Endothelial cell (in vitro differentiated cells): ENCODE data around the gene AZIN2. TPM values are rescaled to one million over a fixed set of nuclear protein-coding genes. Genes with fewer than 3 reads are reported as not detected.
A peak's percentile ranks its signal among the peaks of the same experiment; 100 is the strongest.

Source experiments
- DNase-seq: peaks from one replicate; pipeline ENCODE4 v3.0.0; 2021; ENCODE audit warnings: low spot score
- H3K27ac Mint-ChIP-seq: one replicate; pipeline ENCODE4 v1.8.0; 2021; ENCODE audit warnings: mixed read lengths, inconsistent platforms; ENCODE audit not compliant: unreplicated experiment
- H3K27me3 Mint-ChIP-seq: one replicate; pipeline ENCODE4 v1.8.0; 2021; ENCODE audit warnings: mild to moderate bottlenecking, moderate library complexity, mixed read lengths, inconsistent platforms; ENCODE audit not compliant: unreplicated experiment
- H3K36me3 Mint-ChIP-seq: one replicate; pipeline ENCODE4 v1.8.0; 2021; ENCODE audit warnings: mild to moderate bottlenecking, low read depth, mixed read lengths, inconsistent platforms; ENCODE audit not compliant: unreplicated experiment
- H3K4me1 Mint-ChIP-seq: one replicate; pipeline ENCODE4 v1.8.0; 2021; ENCODE audit warnings: mild to moderate bottlenecking, mixed read lengths, inconsistent platforms; ENCODE audit not compliant: unreplicated experiment
- H3K4me3 Mint-ChIP-seq: one replicate; pipeline ENCODE4 v1.8.0; 2021; ENCODE audit warnings: mild to moderate bottlenecking, mixed read lengths, inconsistent platforms; ENCODE audit not compliant: unreplicated experiment
- H3K9me3 Mint-ChIP-seq: one replicate; pipeline ENCODE4 v1.8.0; 2021; ENCODE audit warnings: mixed read lengths, inconsistent platforms; ENCODE audit not compliant: unreplicated experiment
- total RNA-seq: library from RNA; stranded (reverse); fragmentation: NEBNext Ultra II Directional; extraction: Animal tissue kit (Norgen Biotek cat#: 25700); gene quantifications from one replicate; pipeline ENCODE4 v1.2.1, GENCODE V29; 2021; ENCODE audit not compliant: unreplicated experiment
- TF ChIP-seq, protein P1 (sequence below): fragments of 200-600 bp; sonication (generic); IDR thresholded peaks from one replicate; pipeline ENCODE4 v1.5.0; 2021; ENCODE audit warnings: antibody characterized with exemption; ENCODE audit not compliant: unreplicated experiment

Gene AZIN2
- total RNA-seq, 1 donor from 2014 or later: 1.4 TPM

DNA sequence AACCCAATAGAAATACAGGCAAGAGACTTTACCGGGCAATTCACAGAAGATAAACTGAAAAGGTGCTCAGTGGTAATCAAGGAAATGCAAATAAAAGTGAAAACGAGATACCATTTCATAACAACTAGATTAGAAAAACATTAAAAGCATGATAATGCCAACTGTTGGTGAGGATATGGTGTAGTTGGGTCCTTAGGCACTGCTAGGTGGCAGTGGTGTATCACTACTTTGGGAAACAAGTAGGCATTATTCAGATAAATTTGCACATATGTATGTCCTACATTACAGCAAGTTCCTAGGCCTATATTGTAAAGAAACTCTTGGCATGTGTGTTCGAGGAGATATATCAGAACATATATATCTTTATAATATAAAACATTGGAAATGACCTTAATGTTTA is 31.0 kb downstream of the AZIN2 start:
- DNase-seq: no peak
- no peak overlapping the region for H3K27ac Mint-ChIP-seq
- no peaks in the 10 kb centered on the region for H3K36me3 Mint-ChIP-seq
- no peaks in the 10 kb centered on the region for H3K4me1 Mint-ChIP-seq
- H3K27me3 Mint-ChIP-seq: peaks cover 3% of the 10 kb centered on the region
- TF ChIP-seq, protein P1, sequence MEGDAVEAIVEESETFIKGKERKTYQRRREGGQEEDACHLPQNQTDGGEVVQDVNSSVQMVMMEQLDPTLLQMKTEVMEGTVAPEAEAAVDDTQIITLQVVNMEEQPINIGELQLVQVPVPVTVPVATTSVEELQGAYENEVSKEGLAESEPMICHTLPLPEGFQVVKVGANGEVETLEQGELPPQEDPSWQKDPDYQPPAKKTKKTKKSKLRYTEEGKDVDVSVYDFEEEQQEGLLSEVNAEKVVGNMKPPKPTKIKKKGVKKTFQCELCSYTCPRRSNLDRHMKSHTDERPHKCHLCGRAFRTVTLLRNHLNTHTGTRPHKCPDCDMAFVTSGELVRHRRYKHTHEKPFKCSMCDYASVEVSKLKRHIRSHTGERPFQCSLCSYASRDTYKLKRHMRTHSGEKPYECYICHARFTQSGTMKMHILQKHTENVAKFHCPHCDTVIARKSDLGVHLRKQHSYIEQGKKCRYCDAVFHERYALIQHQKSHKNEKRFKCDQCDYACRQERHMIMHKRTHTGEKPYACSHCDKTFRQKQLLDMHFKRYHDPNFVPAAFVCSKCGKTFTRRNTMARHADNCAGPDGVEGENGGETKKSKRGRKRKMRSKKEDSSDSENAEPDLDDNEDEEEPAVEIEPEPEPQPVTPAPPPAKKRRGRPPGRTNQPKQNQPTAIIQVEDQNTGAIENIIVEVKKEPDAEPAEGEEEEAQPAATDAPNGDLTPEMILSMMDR: no peak
- H3K9me3 Mint-ChIP-seq: peaks cover 7% of the 10 kb centered on the region
- H3K4me3 Mint-ChIP-seq: no peak overlapping the region

DNA sequence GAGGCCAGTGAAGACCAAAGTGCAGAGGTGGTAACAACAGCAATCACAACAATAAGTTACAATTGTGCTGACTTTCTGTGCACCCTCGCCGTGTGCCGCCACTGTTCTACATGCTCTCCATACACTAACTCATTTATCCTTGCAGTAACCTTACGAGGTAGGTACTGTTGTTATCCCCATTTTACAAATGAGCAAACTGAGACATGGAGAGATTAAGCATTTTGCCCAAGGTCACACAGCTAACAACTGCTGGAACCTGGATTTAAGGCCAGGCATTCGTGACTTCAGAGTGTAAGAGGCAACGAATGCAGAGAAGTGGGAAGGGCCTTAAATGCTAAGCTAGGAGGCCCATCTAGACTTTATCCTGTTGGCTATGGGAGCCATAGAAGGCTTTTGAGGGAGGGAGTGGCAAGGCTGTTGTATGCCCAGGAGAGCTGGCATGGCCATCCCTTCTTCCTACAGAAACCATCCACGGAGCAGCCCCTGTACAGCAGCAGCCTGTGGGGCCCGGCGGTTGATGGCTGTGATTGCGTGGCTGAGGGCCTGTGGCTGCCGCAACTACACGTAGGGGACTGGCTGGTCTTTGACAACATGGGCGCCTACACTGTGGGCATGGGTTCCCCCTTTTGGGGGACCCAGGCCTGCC is 36.6 kb downstream of the AZIN2 start:
- TF ChIP-seq, protein P1: no peak
- Mint-ChIP-seq H3K27ac (no peak overlapping the region), H3K4me1 (peaks cover 4% of the 10 kb centered on the region), H3K27me3 (peaks cover 8% of the 10 kb centered on the region), H3K36me3 (peaks cover 4% of the 10 kb centered on the region), H3K4me3 (no peak overlapping the region), H3K9me3 (no peaks in the 10 kb centered on the region)
- no peak for DNase-seq

DNA sequence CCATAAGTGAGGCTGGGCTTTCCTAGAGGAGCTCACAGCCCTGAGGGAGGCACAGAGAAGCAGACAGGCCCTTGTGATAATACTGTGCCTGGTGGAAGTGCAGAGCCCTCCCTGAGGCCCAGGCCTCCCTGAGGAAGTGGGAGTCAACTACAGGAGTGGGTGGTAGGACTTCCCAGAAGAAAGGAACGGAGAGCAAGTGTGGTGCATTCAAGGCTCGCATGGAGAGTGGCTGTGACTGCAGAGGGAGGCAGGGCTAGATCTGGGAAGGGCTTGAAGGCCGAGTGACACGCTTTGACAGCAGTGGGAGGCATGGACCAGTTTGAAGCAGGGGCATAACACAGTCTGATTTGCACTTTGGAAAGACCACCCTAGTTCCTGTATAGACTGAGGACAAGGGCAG is 37.3 kb downstream of the AZIN2 start:
- Mint-ChIP-seq H3K27ac (no peak overlapping the region), H3K27me3 (peaks cover 8% of the 10 kb centered on the region), H3K4me1 (peaks cover 4% of the 10 kb centered on the region), H3K9me3 (no peaks in the 10 kb centered on the region), H3K36me3 (peaks cover 4% of the 10 kb centered on the region), H3K4me3 (peak overlapping the region; percentile 34)
- DNase-seq: no peak
- TF ChIP-seq, protein P1: no peak

DNA sequence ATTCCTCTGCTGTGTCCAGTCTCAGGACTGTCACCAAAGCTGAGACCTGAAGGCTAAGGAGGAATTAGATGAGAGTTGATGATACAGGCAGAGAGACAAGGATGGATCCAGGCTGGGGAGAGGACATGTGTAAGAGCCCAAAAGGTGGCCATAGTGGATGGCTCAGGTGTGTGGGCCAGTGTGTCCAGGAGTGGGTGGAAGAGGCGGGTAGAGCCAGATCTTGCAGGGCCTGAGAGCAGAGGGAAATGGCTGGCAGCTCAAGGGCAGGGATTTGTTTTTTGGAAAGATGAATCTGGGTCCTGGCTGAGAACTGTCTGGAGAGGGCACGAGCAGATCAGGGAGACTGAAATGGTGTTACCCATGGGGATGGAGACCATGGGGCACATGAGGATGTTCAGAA is 38.1 kb downstream of the AZIN2 start:
- Mint-ChIP-seq H3K9me3 (no peaks in the 10 kb centered on the region), H3K27me3 (peaks cover 8% of the 10 kb centered on the region), H3K4me3 (no peak overlapping the region), H3K36me3 (peaks cover 4% of the 10 kb centered on the region), H3K4me1 (peaks cover 4% of the 10 kb centered on the region), H3K27ac (peak overlapping the region; percentile 30)
- TF ChIP-seq, protein P1: no peak
- no peak for DNase-seq

DNA sequence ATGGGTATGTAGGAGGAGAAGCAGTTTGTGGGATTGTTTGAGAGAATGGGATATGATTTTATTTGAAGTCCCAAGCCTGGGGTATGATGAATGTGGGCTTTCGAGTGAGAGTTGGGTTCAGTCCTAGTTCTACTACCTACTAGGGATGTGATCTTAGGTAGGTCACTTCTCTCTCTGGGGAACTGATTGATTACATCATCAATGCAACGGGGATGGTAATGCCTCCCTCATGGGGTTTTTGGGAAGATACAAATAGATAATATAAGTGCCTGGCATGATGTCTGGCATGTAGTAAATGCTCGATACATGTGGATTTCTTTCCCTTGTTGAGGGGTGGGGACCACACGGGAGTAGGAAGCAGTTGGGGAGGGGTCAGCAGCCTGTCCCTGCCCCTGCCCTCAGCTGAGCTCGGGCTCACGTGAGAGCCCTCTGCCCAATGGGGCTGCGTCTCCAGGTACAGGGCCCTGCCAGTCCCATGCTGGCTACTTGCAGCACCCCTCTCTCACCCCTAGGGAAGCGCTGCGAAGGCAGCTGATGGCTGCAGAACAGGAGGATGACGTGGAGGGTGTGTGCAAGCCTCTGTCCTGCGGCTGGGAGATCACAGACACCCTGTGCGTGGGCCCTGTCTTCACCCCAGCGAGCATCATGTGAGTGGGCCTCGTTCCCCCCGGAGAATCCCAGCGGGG is 38.7 kb downstream of the AZIN2 start:
- DNase-seq: no peak
- peaks cover 4% of the 10 kb centered on the region for H3K36me3 Mint-ChIP-seq
- H3K27ac Mint-ChIP-seq: peak overlapping the region; percentile 30
- H3K9me3 Mint-ChIP-seq: no peaks in the 10 kb centered on the region
- H3K4me3 Mint-ChIP-seq: no peak overlapping the region
- peaks cover 8% of the 10 kb centered on the region for H3K27me3 Mint-ChIP-seq
- peaks cover 4% of the 10 kb centered on the region for H3K4me1 Mint-ChIP-seq
- TF ChIP-seq, protein P1: no peak
